Adrenal gland (tissue), 5 donors: Measurements from ENCODE around the gene HDAC4.

ENCODE experiments used
- POLR2A ChIP-seq, 2 donors: fragments of 450-650 bp; IDR thresholded peaks; one replicate each; pipeline ENCODE4 v1.6.1; 2017; ENCODE audit warnings: antibody characterized with exemption in 2 of 2, mild to moderate bottlenecking in 2 of 2, moderate library complexity in 1 of 2
- TF ChIP-seq, protein P1 (sequence below), 6 experiments: fragments of 450-650 bp in 4 of 6; fragments of 200-600 bp in 2 of 6; sonication (generic) in 1 of 6; IDR thresholded peaks; 1 replicate in 5 of 6; 2 replicates in 1 of 6; pipeline versions ENCODE4 v1.5.1 to v1.8.0; 2016 to 2021; ENCODE audit warnings: antibody characterized with exemption in 6 of 6, mild to moderate bottlenecking in 2 of 6, moderate library complexity in 1 of 6
- donor health status: DM: no; HTN: no; CAD: no.

GRCh38 chr2:239393941-239394340 lies 6.9 kb downstream of the HDAC4 start:
- TF ChIP-seq, protein P1, sequence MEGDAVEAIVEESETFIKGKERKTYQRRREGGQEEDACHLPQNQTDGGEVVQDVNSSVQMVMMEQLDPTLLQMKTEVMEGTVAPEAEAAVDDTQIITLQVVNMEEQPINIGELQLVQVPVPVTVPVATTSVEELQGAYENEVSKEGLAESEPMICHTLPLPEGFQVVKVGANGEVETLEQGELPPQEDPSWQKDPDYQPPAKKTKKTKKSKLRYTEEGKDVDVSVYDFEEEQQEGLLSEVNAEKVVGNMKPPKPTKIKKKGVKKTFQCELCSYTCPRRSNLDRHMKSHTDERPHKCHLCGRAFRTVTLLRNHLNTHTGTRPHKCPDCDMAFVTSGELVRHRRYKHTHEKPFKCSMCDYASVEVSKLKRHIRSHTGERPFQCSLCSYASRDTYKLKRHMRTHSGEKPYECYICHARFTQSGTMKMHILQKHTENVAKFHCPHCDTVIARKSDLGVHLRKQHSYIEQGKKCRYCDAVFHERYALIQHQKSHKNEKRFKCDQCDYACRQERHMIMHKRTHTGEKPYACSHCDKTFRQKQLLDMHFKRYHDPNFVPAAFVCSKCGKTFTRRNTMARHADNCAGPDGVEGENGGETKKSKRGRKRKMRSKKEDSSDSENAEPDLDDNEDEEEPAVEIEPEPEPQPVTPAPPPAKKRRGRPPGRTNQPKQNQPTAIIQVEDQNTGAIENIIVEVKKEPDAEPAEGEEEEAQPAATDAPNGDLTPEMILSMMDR (IDR thresholded peaks at IDR 0.05), result no peak
- no peak for TF ChIP-seq POLR2A (IDR thresholded peaks at IDR 0.05)
